Fibroblast of pulmonary artery (primary cell): Measurements from ENCODE around the gene OSTC.

Experiments used
- DNase-seq: peaks from one replicate; pipeline ENCODE4 v3.0.0-alpha.2; 2010; ENCODE audit warnings: low read depth
- H3K4me3 ChIP-seq: replicated peaks from 2 replicates; pipeline ENCODE4 v1.5.1; 2011; ENCODE audit warnings: low read depth, mild to moderate bottlenecking, control low read depth, low read length, moderate library complexity
- TF ChIP-seq, protein P1 (sequence below): IDR thresholded peaks from 2 replicates; pipeline ENCODE4 v1.5.1; 2011; ENCODE audit warnings: mild to moderate bottlenecking, control low read depth, low read length, inconsistent platforms; ENCODE audit errors: missing control alignments

OSTC gene

DNA sequence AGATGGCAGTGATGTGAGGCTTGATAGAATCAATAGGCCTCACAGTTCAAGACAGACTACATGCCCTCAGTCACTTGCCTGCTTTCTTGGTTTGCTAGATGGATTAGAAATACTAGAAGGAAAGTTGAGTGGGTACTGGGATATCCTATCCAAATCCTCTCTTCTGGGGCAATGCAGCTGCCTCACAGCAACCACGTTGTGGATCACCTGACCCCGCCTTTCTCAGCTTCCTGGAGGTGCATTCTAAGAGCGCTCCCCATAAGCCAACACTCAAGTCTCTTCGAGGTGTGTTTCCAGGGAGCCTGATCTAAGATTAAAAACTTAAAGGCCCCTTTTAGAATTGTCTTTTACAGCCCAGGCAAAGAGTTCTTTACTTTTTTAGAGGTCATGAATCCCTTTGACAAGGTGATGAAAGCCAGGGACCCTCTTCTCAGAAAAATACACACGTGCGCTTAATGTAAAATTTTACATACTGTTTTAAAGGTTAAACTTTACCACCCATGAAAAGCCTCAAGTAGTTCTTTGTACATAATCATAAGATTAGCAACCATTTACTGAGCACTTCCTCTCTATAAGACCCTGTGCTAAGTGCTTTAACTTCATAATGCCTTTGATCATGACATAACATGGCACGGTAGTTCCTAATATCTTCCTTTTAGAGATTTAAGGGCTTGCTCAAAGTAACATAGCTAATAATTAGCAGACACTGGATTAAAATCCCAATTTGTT is 30.9 kb upstream of the OSTC start:
- no peak for DNase-seq
- TF ChIP-seq, protein P1, sequence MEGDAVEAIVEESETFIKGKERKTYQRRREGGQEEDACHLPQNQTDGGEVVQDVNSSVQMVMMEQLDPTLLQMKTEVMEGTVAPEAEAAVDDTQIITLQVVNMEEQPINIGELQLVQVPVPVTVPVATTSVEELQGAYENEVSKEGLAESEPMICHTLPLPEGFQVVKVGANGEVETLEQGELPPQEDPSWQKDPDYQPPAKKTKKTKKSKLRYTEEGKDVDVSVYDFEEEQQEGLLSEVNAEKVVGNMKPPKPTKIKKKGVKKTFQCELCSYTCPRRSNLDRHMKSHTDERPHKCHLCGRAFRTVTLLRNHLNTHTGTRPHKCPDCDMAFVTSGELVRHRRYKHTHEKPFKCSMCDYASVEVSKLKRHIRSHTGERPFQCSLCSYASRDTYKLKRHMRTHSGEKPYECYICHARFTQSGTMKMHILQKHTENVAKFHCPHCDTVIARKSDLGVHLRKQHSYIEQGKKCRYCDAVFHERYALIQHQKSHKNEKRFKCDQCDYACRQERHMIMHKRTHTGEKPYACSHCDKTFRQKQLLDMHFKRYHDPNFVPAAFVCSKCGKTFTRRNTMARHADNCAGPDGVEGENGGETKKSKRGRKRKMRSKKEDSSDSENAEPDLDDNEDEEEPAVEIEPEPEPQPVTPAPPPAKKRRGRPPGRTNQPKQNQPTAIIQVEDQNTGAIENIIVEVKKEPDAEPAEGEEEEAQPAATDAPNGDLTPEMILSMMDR = no peak

DNA sequence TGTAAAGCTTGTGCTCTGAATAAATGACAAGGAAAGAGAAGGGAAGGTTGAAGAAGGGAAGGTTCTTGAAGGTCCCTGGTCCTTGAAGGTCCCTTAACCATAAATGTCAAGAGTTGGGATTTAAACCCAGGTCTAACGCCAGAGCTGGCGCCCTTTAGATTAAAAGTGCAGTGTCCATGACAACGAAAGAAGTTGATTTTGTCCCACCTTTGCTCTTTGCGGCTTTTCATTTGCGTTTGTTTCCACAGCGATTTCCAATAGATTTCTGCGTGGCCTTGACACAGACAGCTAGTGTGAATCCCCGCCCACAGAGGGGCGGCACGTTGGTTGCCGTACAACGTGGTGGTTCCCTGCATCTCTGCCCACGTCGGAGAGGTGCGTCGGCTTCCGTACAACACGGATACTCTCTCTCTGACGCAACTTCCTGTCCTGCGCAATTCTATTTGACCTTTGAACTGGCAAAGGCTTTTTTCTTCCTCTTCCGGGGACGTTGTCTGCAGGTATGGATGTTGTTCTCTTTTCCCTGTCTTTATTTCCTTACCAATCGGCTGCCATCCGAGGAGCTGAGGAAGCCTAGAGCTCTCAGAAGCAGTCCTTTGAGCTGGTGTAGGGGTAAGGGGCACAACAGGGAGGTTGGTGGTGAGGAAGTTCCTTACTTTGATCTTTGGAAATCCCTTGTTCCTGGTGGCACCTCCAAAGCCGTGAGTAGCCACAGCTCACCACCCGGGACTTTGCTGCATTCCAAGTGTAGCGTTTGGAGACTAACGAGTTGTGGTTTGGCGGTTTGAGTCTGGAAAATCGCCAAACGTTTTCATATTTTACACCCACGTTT is 30.1 kb upstream of the OSTC start, which contains the start of gene RPL34:
RPL34 (plus strand) TSS at position 476 of the 832 bp plus-strand sequence. CDS start 1,384 bp downstream, outside the sequence.
- peak within 1 kb of the TSS; percentile 75 for H3K4me3 ChIP-seq
- TF ChIP-seq, protein P1 = no peak
- peak; percentile 99 for DNase-seq

More for the DNA sequence above, 30.9 kb upstream of the OSTC start:
- H3K4me3 ChIP-seq = peak overlapping the region; percentile 75

DNA sequence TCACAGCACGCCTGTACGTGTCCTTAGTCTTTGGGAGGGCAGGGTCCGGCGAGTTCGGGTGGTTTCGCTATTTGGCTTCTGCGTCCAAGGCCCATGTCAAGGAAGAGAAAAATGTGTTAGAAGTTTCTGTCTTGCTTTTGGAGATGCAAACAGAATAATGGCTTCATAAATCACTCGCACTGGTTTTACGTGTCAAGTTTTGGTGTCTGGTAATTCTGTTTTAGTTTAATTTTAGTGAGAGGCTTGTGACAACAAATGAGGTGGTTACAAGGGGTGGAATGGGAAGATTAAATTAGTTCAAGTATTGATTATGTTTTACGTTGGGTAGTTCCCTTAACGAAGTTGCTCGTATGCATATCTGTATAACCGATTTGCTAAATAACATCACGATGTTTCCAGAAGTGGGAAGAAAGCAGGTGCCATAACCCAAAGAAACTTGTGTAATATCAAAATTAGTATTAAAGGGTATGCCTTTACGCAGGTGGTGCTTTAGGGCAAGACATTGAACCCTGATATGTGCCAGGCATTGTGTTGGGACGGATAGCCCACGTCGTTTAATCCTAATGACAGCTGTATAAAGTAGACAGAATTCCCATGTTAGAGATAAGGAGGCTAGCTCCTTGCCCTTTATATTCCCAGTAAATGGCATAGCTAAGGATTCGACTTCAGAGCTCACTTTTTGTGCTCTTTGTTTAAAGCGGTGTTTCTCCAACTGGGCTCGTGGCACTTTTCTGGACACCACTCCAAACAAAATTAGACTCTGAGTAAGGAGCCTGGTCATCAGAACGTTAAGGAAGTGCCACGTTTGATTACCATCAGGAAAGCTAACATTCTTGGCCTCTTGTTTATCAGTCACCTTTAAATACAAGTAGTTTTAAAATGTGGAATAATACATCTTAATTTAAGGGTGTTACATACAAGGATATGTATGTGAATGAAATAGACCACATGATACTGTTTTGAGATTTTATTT is 29.2 kb upstream of the OSTC start:
- TF ChIP-seq, protein P1 = no peak
- peak overlapping the region; percentile 75 for H3K4me3 ChIP-seq
- no peak for DNase-seq

DNA sequence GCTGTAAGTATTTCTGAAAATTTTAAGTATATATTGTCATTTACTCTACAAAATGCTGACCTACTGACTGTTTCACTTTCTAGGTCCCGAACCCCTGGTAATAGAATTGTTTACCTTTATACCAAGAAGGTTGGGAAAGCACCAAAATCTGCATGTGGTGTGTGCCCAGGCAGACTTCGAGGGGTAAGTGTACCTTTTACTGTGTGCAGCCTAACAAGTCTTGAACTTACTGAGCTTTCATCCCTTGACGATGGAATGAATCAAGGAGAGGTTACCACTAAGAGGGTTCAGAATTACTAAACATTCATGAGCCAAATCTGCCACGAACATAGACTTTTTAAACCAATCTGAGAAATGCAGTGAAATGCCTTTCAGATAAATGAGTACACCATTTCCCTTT is 28.4 kb upstream of the OSTC start:
- TF ChIP-seq, protein P1 = no peak
- DNase-seq = no peak
- H3K4me3 ChIP-seq = peak overlapping the region; percentile 75

DNA sequence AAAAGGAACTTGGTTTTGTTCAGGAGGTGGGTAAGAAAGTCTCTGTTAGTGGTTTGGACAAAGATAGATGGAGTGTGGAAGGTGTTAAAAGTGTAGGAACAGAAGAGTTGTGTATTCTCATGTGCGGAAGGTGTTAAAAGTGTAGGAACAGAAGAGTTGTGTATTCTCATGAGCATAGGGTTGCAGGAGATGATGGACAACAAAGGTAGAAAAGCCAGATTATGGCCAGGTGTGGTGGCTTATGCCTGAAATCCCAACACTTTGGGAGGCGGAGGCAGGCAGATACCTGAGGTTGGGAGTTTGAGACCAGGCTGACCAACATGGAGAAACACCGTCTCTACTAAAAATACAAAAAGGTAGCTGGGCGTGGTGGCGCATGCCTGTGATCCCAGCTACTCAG is 27.6 kb upstream of the OSTC start:
- DNase-seq = no peak
- TF ChIP-seq, protein P1 = no peak
- no peak overlapping the region for H3K4me3 ChIP-seq

DNA sequence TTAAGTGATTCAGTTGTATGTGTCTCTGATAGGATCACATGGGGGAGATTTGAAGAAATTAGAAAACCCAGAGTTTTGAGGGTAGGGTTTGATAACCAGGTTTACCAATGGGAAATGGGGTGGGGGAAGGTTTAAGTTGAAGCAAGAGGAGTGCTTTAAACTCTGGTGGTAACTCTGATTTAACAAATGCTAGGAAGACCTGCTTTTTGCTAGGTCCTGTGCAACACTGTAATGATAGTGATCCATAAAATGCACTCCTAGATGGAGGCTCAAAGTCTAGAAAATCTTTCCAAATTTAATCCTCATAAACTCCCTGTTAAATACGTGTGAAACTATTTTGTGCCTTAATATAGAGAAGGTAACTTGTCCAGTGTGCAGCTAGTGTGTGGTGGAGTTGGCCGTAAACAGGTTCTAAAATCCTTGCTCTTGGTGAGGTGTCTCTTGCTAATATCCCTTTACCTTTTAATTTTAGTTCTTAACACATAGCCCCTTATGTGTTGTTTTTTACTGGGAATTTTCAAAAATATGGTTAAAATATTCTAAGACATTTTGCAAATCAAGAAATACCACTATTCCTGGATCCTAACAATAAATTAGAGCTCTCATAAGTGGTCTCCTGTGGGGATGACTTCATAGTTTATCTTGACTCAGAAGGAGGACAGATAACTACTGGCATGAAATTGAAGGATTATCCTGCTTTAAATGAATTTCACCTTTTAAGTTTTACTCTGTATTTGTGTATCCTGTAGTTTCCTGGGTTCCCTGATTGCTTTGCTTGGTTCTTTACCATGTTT is 25.9 kb upstream of the OSTC start:
- no peak for DNase-seq
- H3K4me3 ChIP-seq = no peak overlapping the region
- TF ChIP-seq, protein P1 = no peak
